Measurements from ENCODE around the gene KDM8.

KDM8 gene

DNA sequence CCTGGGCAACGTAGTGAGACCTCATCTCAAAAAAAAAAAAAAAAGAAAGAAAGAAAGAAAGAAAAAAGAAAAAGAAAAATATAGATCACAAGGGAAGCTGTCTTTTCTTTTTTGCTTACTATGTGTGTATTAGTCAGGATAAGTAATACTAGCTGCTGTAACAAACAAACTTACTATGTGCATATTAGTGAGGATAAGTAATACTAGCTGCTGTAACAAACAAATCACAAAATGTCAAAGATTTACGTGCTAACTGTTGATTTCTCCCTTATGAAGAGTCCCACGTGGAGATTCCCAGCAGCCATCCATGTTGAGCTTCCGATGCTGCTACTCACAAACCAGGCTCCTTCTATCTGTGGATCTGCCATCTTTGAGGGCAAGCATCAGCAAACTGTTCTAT lies 31.7 kb upstream of the KDM8 start (continued):
- TF ChIP-seq PATZ1 (CRISPR knock-in tag; IDR thresholded peaks at IDR 0.05; ENCODE audit: borderline replicate concordance) (no peak), GLIS3 (CRISPR knock-in tag; IDR thresholded peaks at IDR 0.05) (no peak)

DNA sequence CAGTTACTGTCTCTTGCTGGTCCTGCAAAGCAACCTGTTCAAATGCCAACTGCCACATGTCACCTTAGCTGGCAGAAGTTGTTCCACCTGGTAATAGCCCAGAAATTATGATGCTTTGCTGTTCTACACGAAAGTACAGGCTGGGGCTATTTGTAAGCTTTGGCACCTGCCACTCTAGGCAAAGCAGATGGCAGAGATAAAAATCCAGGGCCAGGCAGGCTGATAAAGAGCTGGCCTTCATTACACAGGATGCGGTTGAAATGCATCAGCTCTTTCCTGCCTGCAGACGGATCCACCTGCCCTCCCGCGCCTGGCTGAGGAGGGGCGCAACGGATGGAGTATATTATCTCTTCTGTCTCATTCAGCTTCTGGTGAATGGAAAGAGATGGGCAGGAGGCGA lies 29.3 kb upstream of the KDM8 start:
- ATAC-seq, result no peak
- TF ChIP-seq OSR1 (CRISPR knock-in tag; IDR thresholded peaks at IDR 0.05) (no peak), PATZ1 (CRISPR knock-in tag; IDR thresholded peaks at IDR 0.05; ENCODE audit: borderline replicate concordance) (no peak), TSHZ2 (CRISPR knock-in tag; IDR thresholded peaks at IDR 0.05) (no peak), ZC3H10 (CRISPR knock-in tag; IDR thresholded peaks at IDR 0.05) (no peak), BACH2 (CRISPR knock-in tag; IDR thresholded peaks at IDR 0.05; ENCODE audit: borderline replicate concordance) (no peak)

DNA sequence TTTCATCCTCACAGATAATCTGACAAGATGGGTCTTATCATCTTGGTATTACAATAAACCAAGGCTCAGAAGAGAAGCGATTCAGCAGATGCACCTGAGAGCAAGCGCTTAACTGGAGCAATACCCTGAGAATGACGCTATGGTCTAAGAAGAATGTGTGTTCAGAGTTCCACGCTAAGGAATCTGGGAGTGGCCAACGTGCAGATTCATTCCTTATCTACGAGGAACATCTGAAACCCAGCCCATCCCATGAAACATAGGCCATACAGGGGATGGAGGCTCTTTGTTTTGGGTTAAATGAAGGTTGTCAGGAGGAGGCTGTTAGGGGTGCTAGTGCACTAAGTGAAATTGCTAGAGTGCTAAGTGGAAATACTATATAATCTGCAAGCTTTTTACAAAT lies 28.5 kb upstream of the KDM8 start:
- ATAC-seq, result no peak; the same call in 2 of the 3 replicates
- TF ChIP-seq ZC3H10 (CRISPR knock-in tag; IDR thresholded peaks at IDR 0.05), result no peak
- TF ChIP-seq OSR1 (CRISPR knock-in tag; IDR thresholded peaks at IDR 0.05), result no peak
- no peak for TF ChIP-seq ZNF565 (CRISPR knock-in tag; conservative IDR thresholded peaks at IDR 0.05; ENCODE audit: low read depth)
- TF ChIP-seq BACH2 (CRISPR knock-in tag; IDR thresholded peaks at IDR 0.05; ENCODE audit: borderline replicate concordance), result no peak
- no peak for TF ChIP-seq ESRRG (CRISPR knock-in tag; IDR thresholded peaks at IDR 0.05)
- no peak for TF ChIP-seq TCF4 (CRISPR knock-in tag; IDR thresholded peaks at IDR 0.05; ENCODE audit: borderline replicate concordance)
- no peak for TF ChIP-seq ZNF8 (CRISPR knock-in tag; IDR thresholded peaks at IDR 0.05)
- TF ChIP-seq ZNF70 (CRISPR knock-in tag; IDR thresholded peaks at IDR 0.05), result no peak

DNA sequence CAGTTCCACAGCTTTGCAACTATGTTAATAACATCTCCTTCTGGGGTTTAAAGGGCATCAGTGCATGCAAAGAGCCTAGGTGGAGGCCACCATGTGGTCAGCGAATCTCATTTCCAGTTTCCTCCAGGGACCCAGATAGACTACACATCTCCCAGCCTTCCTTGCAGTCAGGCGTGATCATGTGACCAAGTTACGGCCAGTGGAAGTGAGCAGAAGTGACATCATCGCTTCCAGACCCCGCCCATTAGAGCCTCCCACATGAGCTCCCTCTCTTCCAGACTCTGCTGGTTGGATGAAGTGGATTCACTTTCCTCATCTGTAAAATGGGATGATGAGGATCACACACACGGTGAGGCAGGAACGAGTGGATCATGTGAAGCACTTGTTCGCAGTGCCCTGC lies 27.4 kb upstream of the KDM8 start:
- TF ChIP-seq OSR1 (CRISPR knock-in tag; IDR thresholded peaks at IDR 0.05) (no peak), CREB5 (CRISPR knock-in tag; IDR thresholded peaks at IDR 0.05; ENCODE audit: low read depth) (no peak), CSDC2 (CRISPR knock-in tag; IDR thresholded peaks at IDR 0.05) (no peak), TSHZ2 (CRISPR knock-in tag; IDR thresholded peaks at IDR 0.05) (no peak), ZC3H10 (CRISPR knock-in tag; IDR thresholded peaks at IDR 0.05) (no peak), TOX (CRISPR knock-in tag; IDR thresholded peaks at IDR 0.05; ENCODE audit: borderline replicate concordance) (no peak), PPARA (CRISPR knock-in tag; IDR thresholded peaks at IDR 0.05; ENCODE audit: borderline replicate concordance) (no peak), ARNTL (CRISPR knock-in tag; IDR thresholded peaks at IDR 0.05; ENCODE audit: borderline replicate concordance, low read depth) (no peak), ZNF8 (CRISPR knock-in tag; IDR thresholded peaks at IDR 0.05) (no peak), GLIS3 (CRISPR knock-in tag; IDR thresholded peaks at IDR 0.05) (no peak), ISL1 (CRISPR knock-in tag; IDR thresholded peaks at IDR 0.05) (no peak), CSRNP3 (CRISPR knock-in tag; IDR thresholded peaks at IDR 0.05) (no peak), ZFP3 (CRISPR knock-in tag; IDR thresholded peaks at IDR 0.05) (no peak), ZNF70 (CRISPR knock-in tag; IDR thresholded peaks at IDR 0.05) (no peak)
- TF ChIP-seq, protein P1, sequence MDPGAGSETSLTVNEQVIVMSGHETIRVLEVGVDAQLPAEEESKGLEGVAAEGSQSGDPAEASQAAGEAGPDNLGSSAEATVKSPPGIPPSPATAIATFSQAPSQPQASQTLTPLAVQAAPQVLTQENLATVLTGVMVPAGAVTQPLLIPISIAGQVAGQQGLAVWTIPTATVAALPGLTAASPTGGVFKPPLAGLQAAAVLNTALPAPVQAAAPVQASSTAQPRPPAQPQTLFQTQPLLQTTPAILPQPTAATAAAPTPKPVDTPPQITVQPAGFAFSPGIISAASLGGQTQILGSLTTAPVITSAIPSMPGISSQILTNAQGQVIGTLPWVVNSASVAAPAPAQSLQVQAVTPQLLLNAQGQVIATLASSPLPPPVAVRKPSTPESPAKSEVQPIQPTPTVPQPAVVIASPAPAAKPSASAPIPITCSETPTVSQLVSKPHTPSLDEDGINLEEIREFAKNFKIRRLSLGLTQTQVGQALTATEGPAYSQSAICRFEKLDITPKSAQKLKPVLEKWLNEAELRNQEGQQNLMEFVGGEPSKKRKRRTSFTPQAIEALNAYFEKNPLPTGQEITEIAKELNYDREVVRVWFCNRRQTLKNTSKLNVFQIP (CRISPR knock-in tag; IDR thresholded peaks at IDR 0.05; ENCODE audit: borderline replicate concordance, low read depth), result no peak
- no peak for ATAC-seq

Measured in SK-N-SH treated with all-trans-retinoic acid at 6 μM for 48 hours (cell line).